Raji (cell line): ENCODE data around the gene STK32B.

ENCODE experiments used
- POLR2A ChIP-seq: IDR thresholded peaks from 2 replicates; pipeline ENCODE4 v1.6.1; 2011; ENCODE audit warnings: low read depth, low read length, control low read depth; ENCODE audit not compliant: insufficient read depth

STK32B gene

GRCh38 chr4:5365071-5366008, 314.1 kb downstream of the STK32B start:
- no peak for TF ChIP-seq POLR2A

DNA sequence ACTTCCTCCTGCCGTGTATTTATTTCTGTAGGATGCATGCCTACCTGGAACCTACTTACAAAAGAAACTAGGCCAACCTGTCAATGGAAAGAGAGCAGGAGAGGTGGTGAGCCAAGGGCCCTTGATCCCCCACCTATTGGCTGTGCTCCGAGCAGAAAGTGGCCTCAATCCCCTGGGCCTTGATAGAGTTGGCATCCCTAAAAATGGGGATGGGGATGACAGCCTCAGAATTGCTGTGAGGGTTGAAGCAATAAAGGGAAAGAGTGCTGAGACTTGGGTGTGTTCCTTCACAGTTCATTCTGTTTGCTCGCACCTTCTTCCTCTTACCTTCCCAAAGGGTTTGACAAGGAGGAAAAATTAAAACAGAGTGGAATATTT, 314.7 kb downstream of the STK32B start:
- TF ChIP-seq POLR2A = no peak

- no peak for TF ChIP-seq POLR2A
These were observed 315.1 kb downstream of the STK32B start for GRCh38 chr4:5366421-5366820.

DNA sequence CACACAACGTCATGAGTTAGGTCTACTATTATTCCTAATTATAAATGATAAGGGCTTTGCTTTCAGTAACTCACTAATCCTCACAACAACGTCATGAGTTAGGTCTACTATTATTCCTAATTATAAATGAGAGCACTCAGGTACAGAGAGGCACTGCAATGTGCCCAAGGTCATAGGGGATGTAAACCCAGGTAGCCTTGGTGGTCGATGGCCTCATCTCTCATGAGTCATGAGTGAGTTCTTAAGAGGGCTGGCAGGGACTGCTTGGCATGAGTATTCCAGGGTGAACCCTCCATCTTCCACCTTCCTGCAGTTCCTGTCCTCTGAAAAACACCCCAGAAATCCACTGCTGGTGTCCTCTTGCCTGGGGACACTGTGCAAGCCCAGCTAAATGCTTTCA, 317.1 kb downstream of the STK32B start:
- no peak for TF ChIP-seq POLR2A

DNA sequence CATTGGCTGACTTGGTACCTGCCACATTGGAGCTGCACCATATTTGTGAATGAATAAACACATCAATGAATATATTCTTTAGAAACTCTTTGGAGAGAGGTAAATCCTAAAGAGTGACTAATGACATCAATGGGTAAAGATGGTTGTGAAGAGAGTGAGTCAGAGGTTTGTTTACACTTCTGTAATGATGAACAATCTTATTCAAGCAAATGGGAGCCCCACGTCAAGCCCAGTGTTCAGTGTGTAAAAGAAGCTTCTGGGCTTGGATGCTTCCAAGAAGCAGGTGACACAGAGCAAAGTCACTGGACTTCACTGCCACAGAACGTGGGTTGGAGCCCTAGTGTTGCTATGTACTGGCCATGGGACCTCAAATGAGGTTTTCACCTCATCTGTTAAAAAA, 319.0 kb downstream of the STK32B start:
- no peak for TF ChIP-seq POLR2A

GRCh38 chr4:5371415-5372190, 320.3 kb downstream of the STK32B start:
- TF ChIP-seq POLR2A = no peak

DNA sequence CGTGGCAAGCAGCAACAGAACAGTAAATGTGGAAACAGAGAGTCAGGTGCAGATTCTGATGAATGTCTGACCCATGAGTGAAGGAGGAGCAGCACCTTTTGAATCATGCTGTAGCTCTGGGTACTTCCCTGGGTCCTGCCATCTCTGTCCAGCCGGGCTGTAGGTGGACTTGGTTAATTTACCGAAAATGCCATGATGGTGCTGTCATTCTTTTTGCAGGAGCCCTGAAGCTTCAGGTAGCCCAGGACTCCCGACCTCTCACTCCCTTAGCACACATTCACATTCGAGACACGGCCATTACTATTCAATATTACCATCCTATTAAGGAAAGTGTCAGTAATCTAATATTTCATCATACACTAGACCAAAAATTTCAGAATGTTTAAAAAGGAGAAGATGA, 320.9 kb downstream of the STK32B start:
- TF ChIP-seq POLR2A = no peak

- no peak for TF ChIP-seq POLR2A
These were observed 322.0 kb downstream of the STK32B start for GRCh38 chr4:5373327-5373726.

DNA sequence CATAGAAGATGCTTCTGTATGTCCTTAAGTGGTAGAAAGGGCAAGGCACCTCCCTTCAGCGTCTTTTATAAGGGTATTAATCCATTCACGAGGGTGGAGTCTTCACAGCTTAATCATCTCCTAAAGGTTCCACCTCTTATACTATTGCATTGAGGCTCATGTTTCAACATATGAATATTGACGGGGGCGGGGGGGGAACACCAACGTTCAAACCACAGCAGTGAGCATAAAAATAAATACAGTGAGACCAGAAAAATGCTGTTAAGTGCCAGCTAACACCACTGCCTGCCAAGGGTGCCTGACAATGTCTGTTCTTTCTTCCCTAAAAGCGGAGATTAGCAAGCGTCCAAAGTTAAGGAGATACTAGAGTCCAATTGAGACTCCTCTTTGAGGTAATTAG, 323.3 kb downstream of the STK32B start:
- no peak for TF ChIP-seq POLR2A

DNA sequence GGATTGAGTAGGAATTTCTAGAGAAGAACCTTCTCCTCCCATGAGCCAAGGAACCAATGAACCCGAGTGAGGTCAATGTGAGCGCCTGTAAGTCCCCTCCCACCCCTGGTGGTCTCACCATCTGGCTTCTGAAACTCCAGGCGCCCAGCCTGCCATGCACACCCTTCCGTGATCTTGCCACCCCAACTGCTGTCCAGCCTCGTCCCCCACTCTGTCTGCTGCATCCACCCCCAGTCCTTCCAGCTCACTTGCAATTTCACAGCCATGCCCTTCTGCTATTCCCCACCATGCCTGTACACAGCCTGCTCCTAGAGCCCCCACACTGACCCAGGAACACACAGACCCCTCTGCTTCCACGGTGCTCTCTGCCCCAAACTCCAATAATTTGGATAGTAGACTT, 323.7 kb downstream of the STK32B start:
- TF ChIP-seq POLR2A = no peak

- TF ChIP-seq POLR2A = no peak
These were observed 324.7 kb downstream of the STK32B start for GRCh38 chr4:5376015-5376414.

- no peak for TF ChIP-seq POLR2A
These were observed 326.7 kb downstream of the STK32B start for GRCh38 chr4:5378002-5378401.

- no peak for TF ChIP-seq POLR2A
These were observed 328.6 kb downstream of the STK32B start for GRCh38 chr4:5379895-5380294.

- no peak for TF ChIP-seq POLR2A
These were observed 330.7 kb downstream of the STK32B start for GRCh38 chr4:5381961-5382441.

- no peak for TF ChIP-seq POLR2A
These were observed 332.1 kb downstream of the STK32B start for GRCh38 chr4:5383191-5383980.
